Heart left ventricle (tissue), 13 donors: ENCODE measurements around the gene FXYD7.

Source experiments
- CTCF ChIP-seq, 12 donors: fragments of 200-600 bp; sonication (generic) in 4 of 12; IDR thresholded peaks; one replicate each; pipeline versions ENCODE4 v1.5.0 to v1.8.0; 2018 to 2022; ENCODE audit warnings: antibody characterized with exemption in 12 of 12, mild to moderate bottlenecking in 5 of 12
- POLR2A ChIP-seq, 2 donors: fragments of 450-650 bp; IDR thresholded peaks; one replicate each; pipeline ENCODE4 v1.6.1; 2017; ENCODE audit warnings: antibody characterized with exemption in 2 of 2, mild to moderate bottlenecking in 2 of 2, moderate library complexity in 2 of 2
- donor health status: ischemic (EF 13 %, LVEDD 7.1; RV severe dilation, severe dysfunction).
- donor health status: DM: no; HTN: yes; CAD: no.
- donor health status: DM: no; HTN: no; CAD: no.
- donor health status: ischemic (EF 25% LVEDD 6.9; RV normal size, moderate dysfunction).
- donor health status: ischemic (EF 25% LVEDD 5.7; RV mildly dilated, moderate dysfunction).
- donor health status: ischemic (EF 35%, LVEDD 5.7; RV mildly dilated, moderate dysfunction).
- donor health status: nonischemic (EF 11% LVEDD 7.7; RV severe dilation, severe dysfunction).
- donor health status: DM: yes; HTN: yes; CAD: no.
- donor health status: PGD.
- donor health status: ischemic (EF 29% LVEDD 5.4; RV normal size, mild dysfunction).
- donor health status: nonischemic (EF 23%, LVEDD 6.1; RV moderate dilation, normal function).

- no peak for TF ChIP-seq CTCF (IDR thresholded peaks at IDR 0.05)
- no peak for TF ChIP-seq POLR2A (IDR thresholded peaks at IDR 0.05)
Observed at GRCh38 chr19:35162471-35163326, 19.6 kb downstream of the FXYD7 start.
